ENCODE results near the gene RUSC2. TPM values are rescaled to one million over a fixed set of nuclear protein-coding genes. Genes with fewer than 3 reads are reported as not detected.

RUSC2 gene
- total and polyA plus RNA-seq, 2 of the 13 experiments (the other 11 are each of a cell fraction or from before 2014, with no cell fraction given) = 2.8 to 3.3 TPM

DNA sequence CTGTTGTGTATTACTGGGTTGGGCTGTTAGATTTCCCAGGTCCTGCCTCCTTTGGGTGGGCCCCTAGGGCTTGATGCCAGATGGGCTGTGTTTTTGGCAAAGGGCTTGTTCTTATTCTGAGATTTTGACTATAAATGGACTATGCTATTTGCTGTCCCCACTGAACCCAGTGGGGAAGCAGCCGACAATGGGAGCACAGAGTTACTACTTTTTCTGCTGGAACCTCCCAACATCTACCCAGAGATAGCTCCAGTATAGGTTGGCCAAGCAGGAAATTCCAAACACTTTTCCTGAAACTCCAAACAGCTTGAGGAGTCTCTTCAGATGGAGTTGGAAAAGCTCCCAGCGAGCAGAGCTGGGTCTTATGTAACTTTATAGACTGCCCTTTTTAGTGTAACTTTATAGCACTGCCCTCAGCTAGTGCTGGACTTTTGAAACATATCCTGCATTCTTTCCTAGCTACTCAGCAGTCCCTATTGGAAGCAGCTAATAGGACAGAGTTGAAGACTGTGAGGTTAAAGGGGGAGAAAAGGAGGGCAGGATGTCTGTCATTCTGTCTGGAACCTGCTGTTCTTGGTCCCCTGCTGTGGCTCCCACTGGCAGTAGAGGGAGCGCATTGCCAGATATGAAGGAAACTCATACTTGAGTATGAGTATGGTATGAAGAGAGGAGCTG, 21.0 kb downstream of the RUSC2 start (continued):
- TF ChIP-seq, protein P1, sequence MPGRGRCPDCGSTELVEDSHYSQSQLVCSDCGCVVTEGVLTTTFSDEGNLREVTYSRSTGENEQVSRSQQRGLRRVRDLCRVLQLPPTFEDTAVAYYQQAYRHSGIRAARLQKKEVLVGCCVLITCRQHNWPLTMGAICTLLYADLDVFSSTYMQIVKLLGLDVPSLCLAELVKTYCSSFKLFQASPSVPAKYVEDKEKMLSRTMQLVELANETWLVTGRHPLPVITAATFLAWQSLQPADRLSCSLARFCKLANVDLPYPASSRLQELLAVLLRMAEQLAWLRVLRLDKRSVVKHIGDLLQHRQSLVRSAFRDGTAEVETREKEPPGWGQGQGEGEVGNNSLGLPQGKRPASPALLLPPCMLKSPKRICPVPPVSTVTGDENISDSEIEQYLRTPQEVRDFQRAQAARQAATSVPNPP (CRISPR knock-in tag; IDR thresholded peaks at IDR 0.05) = no peak
- no peak for TF ChIP-seq AGO1 (IDR thresholded peaks at IDR 0.05; ENCODE audit: low read depth, low read length, poor library complexity, severe bottlenecking)
- TF ChIP-seq, protein P2, sequence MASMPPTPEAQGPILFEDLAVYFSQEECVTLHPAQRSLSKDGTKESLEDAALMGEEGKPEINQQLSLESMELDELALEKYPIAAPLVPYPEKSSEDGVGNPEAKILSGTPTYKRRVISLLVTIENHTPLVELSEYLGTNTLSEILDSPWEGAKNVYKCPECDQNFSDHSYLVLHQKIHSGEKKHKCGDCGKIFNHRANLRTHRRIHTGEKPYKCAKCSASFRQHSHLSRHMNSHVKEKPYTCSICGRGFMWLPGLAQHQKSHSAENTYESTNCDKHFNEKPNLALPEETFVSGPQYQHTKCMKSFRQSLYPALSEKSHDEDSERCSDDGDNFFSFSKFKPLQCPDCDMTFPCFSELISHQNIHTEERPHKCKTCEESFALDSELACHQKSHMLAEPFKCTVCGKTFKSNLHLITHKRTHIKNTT (CRISPR knock-in tag; IDR thresholded peaks at IDR 0.05) = no peak
- TF ChIP-seq, protein P3, sequence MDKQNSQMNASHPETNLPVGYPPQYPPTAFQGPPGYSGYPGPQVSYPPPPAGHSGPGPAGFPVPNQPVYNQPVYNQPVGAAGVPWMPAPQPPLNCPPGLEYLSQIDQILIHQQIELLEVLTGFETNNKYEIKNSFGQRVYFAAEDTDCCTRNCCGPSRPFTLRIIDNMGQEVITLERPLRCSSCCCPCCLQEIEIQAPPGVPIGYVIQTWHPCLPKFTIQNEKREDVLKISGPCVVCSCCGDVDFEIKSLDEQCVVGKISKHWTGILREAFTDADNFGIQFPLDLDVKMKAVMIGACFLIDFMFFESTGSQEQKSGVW (CRISPR knock-in tag; IDR thresholded peaks at IDR 0.05; ENCODE audit: borderline replicate concordance) = no peak
- TF ChIP-seq, protein P4, sequence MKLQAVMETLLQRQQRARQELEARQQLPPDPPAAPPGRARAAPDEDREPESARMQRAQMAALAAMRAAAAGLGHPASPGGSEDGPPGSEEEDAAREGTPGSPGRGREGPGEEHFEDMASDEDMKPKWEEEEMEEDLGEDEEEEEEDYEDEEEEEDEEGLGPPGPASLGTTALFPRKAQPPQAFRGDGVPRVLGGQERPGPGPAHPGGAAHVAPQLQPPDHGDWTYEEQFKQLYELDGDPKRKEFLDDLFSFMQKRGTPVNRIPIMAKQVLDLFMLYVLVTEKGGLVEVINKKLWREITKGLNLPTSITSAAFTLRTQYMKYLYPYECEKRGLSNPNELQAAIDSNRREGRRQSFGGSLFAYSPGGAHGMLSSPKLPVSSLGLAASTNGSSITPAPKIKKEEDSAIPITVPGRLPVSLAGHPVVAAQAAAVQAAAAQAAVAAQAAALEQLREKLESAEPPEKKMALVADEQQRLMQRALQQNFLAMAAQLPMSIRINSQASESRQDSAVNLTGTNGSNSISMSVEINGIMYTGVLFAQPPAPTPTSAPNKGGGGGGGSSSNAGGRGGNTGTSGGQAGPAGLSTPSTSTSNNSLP (IDR thresholded peaks at IDR 0.05; ENCODE audit: low read depth, low read length) = 0 out of 2 replicates have a peak, but pooled peaks have one; percentile 11
- TF ChIP-seq, protein P5, sequence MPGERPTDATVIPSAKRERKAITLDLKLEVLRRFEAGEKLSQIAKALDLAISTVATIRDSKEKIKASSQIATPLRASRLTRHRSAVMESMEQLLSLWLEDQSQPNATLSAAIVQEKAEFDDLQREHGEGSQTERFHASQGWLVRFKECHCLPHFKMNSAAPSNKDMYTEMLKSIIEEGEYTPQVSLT (CRISPR knock-in tag; IDR thresholded peaks at IDR 0.05; ENCODE audit: borderline replicate concordance, low read depth) = no peak
- no peak for TF ChIP-seq SP140L (CRISPR knock-in tag; IDR thresholded peaks at IDR 0.05; ENCODE audit: borderline replicate concordance)
- no peak for TF ChIP-seq RFXANK (CRISPR knock-in tag; IDR thresholded peaks at IDR 0.05)
- TF ChIP-seq, protein P6, sequence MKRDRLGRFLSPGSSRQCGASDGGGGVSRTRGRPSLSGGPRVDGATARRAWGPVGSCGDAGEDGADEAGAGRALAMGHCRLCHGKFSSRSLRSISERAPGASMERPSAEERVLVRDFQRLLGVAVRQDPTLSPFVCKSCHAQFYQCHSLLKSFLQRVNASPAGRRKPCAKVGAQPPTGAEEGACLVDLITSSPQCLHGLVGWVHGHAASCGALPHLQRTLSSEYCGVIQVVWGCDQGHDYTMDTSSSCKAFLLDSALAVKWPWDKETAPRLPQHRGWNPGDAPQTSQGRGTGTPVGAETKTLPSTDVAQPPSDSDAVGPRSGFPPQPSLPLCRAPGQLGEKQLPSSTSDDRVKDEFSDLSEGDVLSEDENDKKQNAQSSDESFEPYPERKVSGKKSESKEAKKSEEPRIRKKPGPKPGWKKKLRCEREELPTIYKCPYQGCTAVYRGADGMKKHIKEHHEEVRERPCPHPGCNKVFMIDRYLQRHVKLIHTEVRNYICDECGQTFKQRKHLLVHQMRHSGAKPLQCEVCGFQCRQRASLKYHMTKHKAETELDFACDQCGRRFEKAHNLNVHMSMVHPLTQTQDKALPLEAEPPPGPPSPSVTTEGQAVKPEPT (CRISPR knock-in tag; IDR thresholded peaks at IDR 0.05; ENCODE audit: low read depth) = no peak
- no peak for TF ChIP-seq ZFP36L1 (CRISPR knock-in tag; IDR thresholded peaks at IDR 0.05)
- TF ChIP-seq TCF12 (IDR thresholded peaks at IDR 0.05) = no peak
- no peak for TF ChIP-seq TCF12 (CRISPR knock-in tag; IDR thresholded peaks at IDR 0.05)
- TF ChIP-seq, protein P7, sequence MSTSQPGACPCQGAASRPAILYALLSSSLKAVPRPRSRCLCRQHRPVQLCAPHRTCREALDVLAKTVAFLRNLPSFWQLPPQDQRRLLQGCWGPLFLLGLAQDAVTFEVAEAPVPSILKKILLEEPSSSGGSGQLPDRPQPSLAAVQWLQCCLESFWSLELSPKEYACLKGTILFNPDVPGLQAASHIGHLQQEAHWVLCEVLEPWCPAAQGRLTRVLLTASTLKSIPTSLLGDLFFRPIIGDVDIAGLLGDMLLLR (CRISPR knock-in tag; IDR thresholded peaks at IDR 0.05) = no peak
- TF ChIP-seq REL (CRISPR knock-in tag; conservative IDR thresholded peaks at IDR 0.05) = no peak
- TF ChIP-seq ZFP36L2 (CRISPR knock-in tag; IDR thresholded peaks at IDR 0.05) = no peak
- no peak for TF ChIP-seq NR3C1 (CRISPR knock-in tag; IDR thresholded peaks at IDR 0.05)
- TF ChIP-seq RXRA (CRISPR knock-in tag; IDR thresholded peaks at IDR 0.05) = peak; percentile 37; the same call in 1 of the 2 replicates
- no peak for TF ChIP-seq EHMT2 (IDR thresholded peaks at IDR 0.05; ENCODE audit: borderline replicate concordance, low read depth, low read length)
- TF ChIP-seq ZBTB20 (CRISPR knock-in tag; IDR thresholded peaks at IDR 0.05; ENCODE audit: borderline replicate concordance, low read depth) = no peak
